ENCODE data around the gene GRIN2A. TPM values are rescaled to one million over a fixed set of nuclear protein-coding genes. Genes with fewer than 3 reads are reported as not detected.

Gene GRIN2A
- total RNA-seq, 2 donors from 2014 or later, result 0.26 to 21.4 TPM

DNA sequence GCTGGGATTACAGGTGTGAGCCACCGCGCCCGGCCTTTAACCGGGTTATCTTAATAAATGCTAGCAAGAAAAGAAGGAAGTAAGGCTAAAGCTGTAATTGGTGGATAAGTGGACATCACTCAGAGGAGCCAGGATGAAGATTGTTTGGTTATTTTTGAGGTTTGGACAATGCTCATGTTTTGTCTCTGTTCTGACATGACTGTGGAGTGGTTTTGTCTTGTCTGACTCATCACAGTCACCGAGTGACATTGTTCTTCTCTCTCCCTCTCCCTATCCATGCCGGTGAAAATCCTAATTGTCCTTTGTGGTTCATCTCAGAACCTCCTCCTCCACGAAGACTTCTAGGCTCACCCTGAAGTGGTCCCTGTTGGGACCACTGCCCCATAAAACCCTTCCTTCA, 23.5 kb upstream of the GRIN2A start:
- no peaks in the 10 kb centered on the region for H3K9me3 ChIP-seq
- no peak for TF ChIP-seq POLR2A (IDR thresholded peaks at IDR 0.05)
- TF ChIP-seq, protein P1, sequence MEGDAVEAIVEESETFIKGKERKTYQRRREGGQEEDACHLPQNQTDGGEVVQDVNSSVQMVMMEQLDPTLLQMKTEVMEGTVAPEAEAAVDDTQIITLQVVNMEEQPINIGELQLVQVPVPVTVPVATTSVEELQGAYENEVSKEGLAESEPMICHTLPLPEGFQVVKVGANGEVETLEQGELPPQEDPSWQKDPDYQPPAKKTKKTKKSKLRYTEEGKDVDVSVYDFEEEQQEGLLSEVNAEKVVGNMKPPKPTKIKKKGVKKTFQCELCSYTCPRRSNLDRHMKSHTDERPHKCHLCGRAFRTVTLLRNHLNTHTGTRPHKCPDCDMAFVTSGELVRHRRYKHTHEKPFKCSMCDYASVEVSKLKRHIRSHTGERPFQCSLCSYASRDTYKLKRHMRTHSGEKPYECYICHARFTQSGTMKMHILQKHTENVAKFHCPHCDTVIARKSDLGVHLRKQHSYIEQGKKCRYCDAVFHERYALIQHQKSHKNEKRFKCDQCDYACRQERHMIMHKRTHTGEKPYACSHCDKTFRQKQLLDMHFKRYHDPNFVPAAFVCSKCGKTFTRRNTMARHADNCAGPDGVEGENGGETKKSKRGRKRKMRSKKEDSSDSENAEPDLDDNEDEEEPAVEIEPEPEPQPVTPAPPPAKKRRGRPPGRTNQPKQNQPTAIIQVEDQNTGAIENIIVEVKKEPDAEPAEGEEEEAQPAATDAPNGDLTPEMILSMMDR (IDR thresholded peaks at IDR 0.05), result no peak

GRCh38 chr16:10202649-10203048, 20.4 kb upstream of the GRIN2A start:
- H3K36me3 ChIP-seq (replicated peaks in 1 of 2; ENCODE audit: insufficient read depth in 1 of 2, low read depth in 2 of 2), result no peaks in the 10 kb centered on the region
- no peaks in the 10 kb centered on the region for H3K4me1 ChIP-seq
- DNase-seq (no peak), ATAC-seq (no peak)
- no peak overlapping the region for H3K27ac ChIP-seq
- no peaks in the 10 kb centered on the region for H3K9me3 ChIP-seq
- no peak for TF ChIP-seq POLR2A (IDR thresholded peaks at IDR 0.05)
- TF ChIP-seq, protein P1 (IDR thresholded peaks at IDR 0.05), result no peak
- H3K4me3 ChIP-seq, result no peak overlapping the region
- 96 to 100% methylated on average over 1 of the region's 1 CpG for WGBS, 2 donors
- intact Hi-C loops (cut with DNase I), result no loop called here
- H3K27me3 ChIP-seq, result no peaks in the 10 kb centered on the region

More for the DNA sequence above, 23.5 kb upstream of the GRIN2A start:
- no peak overlapping the region for H3K27ac ChIP-seq
- intact Hi-C loops (cut with DNase I), result no loop called here
- H3K4me1 ChIP-seq, result no peaks in the 10 kb centered on the region
- H3K27me3 ChIP-seq, result no peaks in the 10 kb centered on the region
- no peaks in the 10 kb centered on the region for H3K36me3 ChIP-seq (replicated peaks in 1 of 2; ENCODE audit: insufficient read depth in 1 of 2, low read depth in 2 of 2)
- WGBS, 2 donors, result 83 to 85% methylated on average over 7 of the region's 7 CpGs
- DNase-seq (no peak), ATAC-seq (no peak)
- no peak overlapping the region for H3K4me3 ChIP-seq

DNA sequence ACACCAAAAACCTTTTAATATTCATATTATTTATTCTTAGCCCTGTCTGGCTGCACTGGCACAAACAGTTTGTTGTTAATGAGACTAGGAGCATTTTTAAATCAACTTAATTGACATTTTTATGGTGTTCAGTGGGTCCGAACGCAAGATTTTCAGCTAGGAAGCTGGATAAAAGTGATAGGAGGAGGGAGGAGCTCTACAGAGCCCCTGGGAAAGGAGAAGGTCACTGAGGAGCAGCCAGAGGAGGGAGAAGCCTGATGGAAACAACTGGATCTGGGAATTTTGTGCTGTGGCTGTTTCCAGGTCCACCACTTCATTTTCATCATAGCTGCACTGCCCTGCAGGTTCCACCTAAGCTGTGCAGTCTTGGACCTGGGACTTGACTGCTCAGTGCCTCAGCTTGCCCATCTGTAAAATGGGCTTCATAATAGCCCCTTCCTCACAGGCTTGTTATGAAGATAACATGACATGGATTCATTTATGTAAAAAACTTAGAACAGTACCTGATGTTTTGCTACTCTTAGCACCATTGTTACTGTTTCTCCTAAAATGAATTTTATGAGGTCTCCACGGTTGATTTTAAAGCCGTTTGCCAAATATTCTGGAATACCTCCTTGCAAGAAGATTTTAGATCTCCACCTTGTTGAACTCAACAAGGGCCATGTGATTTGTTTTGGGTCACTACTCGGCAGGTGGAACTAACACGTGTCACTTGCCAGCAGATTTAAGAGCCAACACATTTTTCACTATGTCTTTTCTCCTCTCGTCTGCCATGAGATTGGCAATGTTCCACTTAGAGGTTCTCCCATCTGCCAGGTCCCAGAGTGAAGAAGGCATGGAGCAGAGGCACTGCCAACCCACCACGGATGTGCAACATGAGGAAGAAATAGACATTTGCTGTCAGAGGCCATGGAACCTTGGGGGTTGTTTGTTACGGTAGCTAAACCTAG, 18.7 kb upstream of the GRIN2A start:
- H3K27ac ChIP-seq, result no peak overlapping the region
- H3K36me3 ChIP-seq (replicated peaks in 1 of 2; ENCODE audit: insufficient read depth in 1 of 2, low read depth in 2 of 2), result no peaks in the 10 kb centered on the region
- H3K4me1 ChIP-seq, result no peaks in the 10 kb centered on the region
- DNase-seq (no peak), ATAC-seq (no peak)
- intact Hi-C loops (cut with DNase I), result no loop called here
- WGBS, 2 donors, result 40 to 57% methylated on average over 9 of the region's 9 CpGs
- H3K9me3 ChIP-seq, result no peaks in the 10 kb centered on the region
- TF ChIP-seq POLR2A (IDR thresholded peaks at IDR 0.05), result no peak
- TF ChIP-seq, protein P1 (IDR thresholded peaks at IDR 0.05), result no peak
- no peaks in the 10 kb centered on the region for H3K27me3 ChIP-seq
- H3K4me3 ChIP-seq, result no peak overlapping the region

- no peaks in the 10 kb centered on the region for H3K27me3 ChIP-seq
- ATAC-seq, result no peak
- intact Hi-C loops (cut with DNase I), result no loop called here
- no peak for TF ChIP-seq POLR2A (IDR thresholded peaks at IDR 0.05)
- TF ChIP-seq, protein P1 (IDR thresholded peaks at IDR 0.05), result no peak
- no peaks in the 10 kb centered on the region for H3K4me1 ChIP-seq
- no peak overlapping the region for H3K4me3 ChIP-seq
- H3K27ac ChIP-seq, result no peak overlapping the region
- no peaks in the 10 kb centered on the region for H3K9me3 ChIP-seq
- 64 to 80% methylated on average over 2 of the region's 2 CpGs for WGBS, 2 donors
- no peaks in the 10 kb centered on the region for H3K36me3 ChIP-seq (replicated peaks in 1 of 2; ENCODE audit: insufficient read depth in 1 of 2, low read depth in 2 of 2)
- DNase-seq, result no peak
Observed at GRCh38 chr16:10196999-10197398, 14.8 kb upstream of the GRIN2A start.

Measured in body of pancreas (tissue), 4 donors.